ENCODE measurements around the gene COL27A1. TPM values are rescaled to one million over a fixed set of nuclear protein-coding genes. Genes with fewer than 3 reads are reported as not detected.

The COL27A1 gene
- total and polyA plus RNA-seq, 9 of the 15 experiments (the other 6 are each of a cell fraction or from before 2014, with no cell fraction given), result 0.07 TPM; not detected in 8

- FAIRE-seq, result no peak
- H3K9ac ChIP-seq (ENCODE audit: insufficient read depth in 1 of 2, low read depth in 2 of 2, low read length in 2 of 2), result no peak overlapping the region
- H3K4me1 ChIP-seq (replicated peaks in 1 of 2; ENCODE audit: control insufficient read depth in 2 of 2, insufficient read depth in 2 of 2, low read length in 2 of 2), result peaks cover 0 to 4% of the 10 kb centered on the region in 2 experiments; a peak in 2 of 5 replicates
- no TSS peak for BruUV-seq (replicated peaks)
- no peak overlapping the region for H3K4me3 ChIP-seq
- ChIA-PET CTCF (ENCODE audit: low intra/inter-chr PET ratio) (no interaction called here), POLR2A (interaction anchor here (0.5 kb wide), 1 partner anchor 912 kb away, joined by 3 read pairs; no protein-coding TSS in a partner anchor)
- no peak overlapping the region for H3K27ac ChIP-seq (ENCODE audit: extremely low read depth, low read depth, low read length)
- H3K9me1 ChIP-seq (ENCODE audit: control insufficient read depth, insufficient read depth, low read length), result no peaks in the 10 kb centered on the region
- H3K9me3 ChIP-seq (replicated peaks; ENCODE audit: control insufficient read depth, insufficient read depth, low read depth, low read length), result no peaks in the 10 kb centered on the region
- WGBS (ENCODE audit: insufficient coverage, low coverage, missing lambda C conversion rate), result 2% methylated on average over 11 of the region's 11 CpGs
- H3K4me2 ChIP-seq (ENCODE audit: insufficient read depth, low read length), result no peak overlapping the region
- H3K79me2 ChIP-seq (ENCODE audit: control insufficient read depth, insufficient read depth, low read length), result no peaks in the 10 kb centered on the region
- H3K36me3 ChIP-seq (ENCODE audit: control insufficient read depth, insufficient read depth, low read length), result no peaks in the 10 kb centered on the region
- no peak for DNase-seq (ENCODE audit: extremely low read depth in 1 of 4, low spot score in 3 of 4)
- H3K27me3 ChIP-seq (ENCODE audit: control insufficient read depth in 2 of 2, insufficient read depth in 2 of 2, low read length in 2 of 2), result peaks cover 13 to 65% of the 10 kb centered on the region in 2 experiments
- peaks cover 14% of the 10 kb centered on the region; the same call in 1 of the 2 replicates for H4K20me1 ChIP-seq (replicated peaks; ENCODE audit: control insufficient read depth, insufficient read depth, low read length)
- intact Hi-C loops (cut with micrococcal nuclease), result no loop called here
- no peak for ATAC-seq
- no peak overlapping the region for H2AFZ ChIP-seq (ENCODE audit: low read depth, low read length)
- TF ChIP-seq ZNF445 (CRISPR knock-in tag; IDR thresholded peaks at IDR 0.05; ENCODE audit: low read depth) (no peak), CHD2 (IDR thresholded peaks at IDR 0.05; ENCODE audit: low read depth, low read length) (no peak), ZNF589 (CRISPR knock-in tag; IDR thresholded peaks at IDR 0.05; ENCODE audit: low read depth) (no peak), ATF7 (IDR thresholded peaks at IDR 0.05) (no peak), POU5F1 (IDR thresholded peaks at IDR 0.05; ENCODE audit: borderline replicate concordance, low read depth, low read length, partially characterized antibody) (no peak), CEBPB (tag; IDR thresholded peaks at IDR 0.05) (no peak), ZNF184 (CRISPR knock-in tag; IDR thresholded peaks at IDR 0.05) (no peak), ZBTB11 (CRISPR knock-in tag; IDR thresholded peaks at IDR 0.05) (no peak)
- in situ Hi-C loops (cut with MboI), result loop anchor here (10.0 kb wide), 3 partner anchors 130 to 600 kb away; partner anchors contain the start of gene COL27A1
Observed at GRCh38 chr9:114284316-114285060, 129.2 kb downstream of the COL27A1 start.

Measured in K562 (cell line).